GM12878 (cell line): ENCODE measurements around the gene PSMB7. TPM values are rescaled to one million over a fixed set of nuclear protein-coding genes. Genes with fewer than 3 reads are reported as not detected.

Experiments used
- ATAC-seq: fragments of 200-7000 bp; cut with Tn5 transposase; 3 replicates; pipeline ENCODE4 v1.9.1; 2020; ENCODE audit warnings: mild to moderate bottlenecking, moderate library complexity
- BruUV-seq: library from RNA; stranded (reverse); fragments of 400-500 nt; replicated peaks from 2 replicates; lab custom pipeline; 2021; lab: Mats Ljungman, UMichigan
- CTCF ChIA-PET: fragments of 300-600 bp; sonication (Branson Sonifier 250); formaldehyde crosslinking; extraction: SDS; loops from one replicate; lab custom pipeline; 2021; ENCODE audit warnings: inconsistent platforms; lab: Yijun Ruan, JAX
- POLR2A ChIA-PET: fragments of 350-600 bp; formaldehyde crosslinking; extraction: SDS; loops from one replicate; lab custom pipeline; 2021; ENCODE audit warnings: inconsistent platforms; lab: Charles Lee
- RAD21 ChIA-PET: fragments of 300-600 bp; sonication (Branson Sonifier 250); formaldehyde crosslinking; loops from one replicate; lab custom pipeline; 2023; ENCODE audit warnings: antibody characterized with exemption; ENCODE audit not compliant: unreplicated experiment; lab: Charles Lee
- SMC1A ChIA-PET: fragments of 300-600 bp; sonication (Branson Sonifier 250); formaldehyde crosslinking; loops from one replicate; lab custom pipeline; 2023; ENCODE audit not compliant: unreplicated experiment, uncharacterized antibody; lab: Charles Lee
- DNase-seq: peaks from one replicate; pipeline ENCODE4 v3.0.0-alpha.2; 2011; ENCODE audit warnings: low read depth, low spot score
- FAIRE-seq: peaks from 3 replicates; lab custom pipeline; 2011; peaks lifted over from hg19 to GRCh38; lab: Jason Lieb, UNC
- H2AFZ ChIP-seq: 2 replicates; pipeline ENCODE4 v1.6.0; 2011; ENCODE audit warnings: low read depth, low read length, control low read depth; ENCODE audit not compliant: control insufficient read depth
- H3K27ac ChIP-seq: 2 replicates; pipeline ENCODE4 v1.5.1; 2011; ENCODE audit warnings: control low read depth; ENCODE audit not compliant: control insufficient read depth, insufficient read depth
- H3K27me3 ChIP-seq, 2 experiments: replicated peaks in 1 of 2; 2 replicates each; pipeline versions ENCODE4 v1.6.0 to v1.6.1; 2011; ENCODE audit warnings: low read length in 1 of 2; ENCODE audit not compliant: control insufficient read depth in 2 of 2, insufficient read depth in 2 of 2
- H3K36me3 ChIP-seq, 2 experiments: 2 replicates each; pipeline ENCODE4 v1.5.1; 2011; ENCODE audit warnings: low read length in 1 of 2; ENCODE audit not compliant: control insufficient read depth in 2 of 2, insufficient read depth in 2 of 2
- H3K4me1 ChIP-seq: 2 replicates; pipeline ENCODE4 v1.6.1; 2011; ENCODE audit warnings: mild to moderate bottlenecking, low read length, moderate library complexity, mixed read lengths; ENCODE audit not compliant: control insufficient read depth, insufficient read depth
- H3K4me2 ChIP-seq: 2 replicates; pipeline ENCODE4 v1.6.0; 2011; ENCODE audit warnings: control low read depth; ENCODE audit not compliant: control insufficient read depth, insufficient read depth
- H3K4me3 ChIP-seq: fragments of 200-600 bp; sonication (generic); 2 replicates; pipeline ENCODE4 v1.5.1; 2016
- H3K79me2 ChIP-seq: 2 replicates; pipeline ENCODE4 v1.6.0; 2011; ENCODE audit warnings: low read length; ENCODE audit not compliant: control insufficient read depth, insufficient read depth
- H3K9ac ChIP-seq: 2 replicates; pipeline ENCODE4 v1.8.0; 2011; ENCODE audit warnings: low read length, control low read depth, mixed read lengths; ENCODE audit not compliant: control insufficient read depth, insufficient read depth
- H3K9me3 ChIP-seq: replicated peaks from 3 replicates; pipeline ENCODE4 v1.5.1; 2011; ENCODE audit warnings: mild to moderate bottlenecking, low read length; ENCODE audit not compliant: control insufficient read depth, insufficient read depth
- H4K20me1 ChIP-seq: 2 replicates; pipeline ENCODE4 v1.6.0; 2011; ENCODE audit not compliant: control insufficient read depth, insufficient read depth
- IRF4 ChIP-seq: IDR thresholded peaks from 2 replicates; pipeline ENCODE4 v1.6.1; 2011; ENCODE audit warnings: low read depth, low read length
- NFXL1 ChIP-seq: fragments of 450-650 bp; IDR thresholded peaks from 2 replicates; pipeline ENCODE4 v1.6.1; 2017; ENCODE audit warnings: antibody characterized with exemption, mild to moderate bottlenecking, borderline replicate concordance
- POLR2AphosphoS5 ChIP-seq: IDR thresholded peaks from 2 replicates; pipeline ENCODE4 v1.6.1; 2011; ENCODE audit warnings: mild to moderate bottlenecking, low read length, inconsistent platforms
- RAD51 ChIP-seq: fragments of 450-650 bp; IDR thresholded peaks from 2 replicates; pipeline ENCODE4 v1.6.1; 2016; ENCODE audit warnings: moderate library complexity, mild to moderate bottlenecking, inconsistent platforms
- RB1 ChIP-seq: fragments of 450-650 bp; formaldehyde crosslinking; IDR thresholded peaks from 2 replicates; pipeline ENCODE4 v1.6.1; 2017; ENCODE audit warnings: mild to moderate bottlenecking, borderline replicate concordance
- SIX5 ChIP-seq: IDR thresholded peaks from 2 replicates; pipeline ENCODE4 v1.6.1; 2011; ENCODE audit warnings: mild to moderate bottlenecking, low read depth, low read length, moderate library complexity; ENCODE audit not compliant: severe bottlenecking
- SRF ChIP-seq, 2 experiments: IDR thresholded peaks; 2 replicates each; pipeline ENCODE4 v1.6.1; 2011; ENCODE audit warnings: low read depth in 2 of 2, low read length in 2 of 2, mild to moderate bottlenecking in 1 of 2, moderate library complexity in 1 of 2
- TBL1XR1 ChIP-seq: IDR thresholded peaks from 2 replicates; pipeline ENCODE4 v1.6.1; 2012; ENCODE audit warnings: low read depth, low read length, improper control_type of control experiment
- WGBS: methylation state at CpG from one replicate; pipeline ENCODE4 v1.1.6; 2016; ENCODE audit warnings: low lambda C conversion rate; ENCODE audit not compliant: insufficient replicate concordance, insufficient coverage; ENCODE audit errors: missing lambda C conversion rate; 5-methylcytosine and 5-hydroxymethylcytosine counted together
- in situ Hi-C: fragments of 300-500 bp; cut with MboI; formaldehyde crosslinking; loops from 9 replicates; pipeline ENCODE4 v1.14.3; 2018; ENCODE audit warnings: mixed read lengths
- intact Hi-C: fragments of 100-400 bp; cut with micrococcal nuclease; formaldehyde crosslinking; loops from one replicate; pipeline ENCODE4 v1.14.2; 2022; ENCODE audit not compliant: unreplicated experiment
- polyA plus RNA-seq, 11 experiments: library from polyadenylated mRNA; depleted of rRNA in 4 of 11; unstranded in 6 of 11; stranded (reverse) in 5 of 11; fragments of >200 nt; fragmentation: Nextera tagmentation in 4 of 11; fragmentation: Illumina TruSeq in 1 of 11; extraction: Ambion mirVana in 4 of 11; extraction: Trizol in 1 of 11; gene quantifications; 1 replicate in 1 of 11; 2 replicates in 10 of 11; pipeline versions ENCODE4 v1.2.1 to v1.2.3, GENCODE V29; 2011 to 2016; ENCODE audit warnings: inconsistent platforms in 2 of 11, missing spikeins in 2 of 11, low read depth in 1 of 11
- total RNA-seq, 4 experiments: library from RNA; depleted of rRNA in 3 of 4; stranded (reverse); fragments of >200 nt in 3 of 4; fragmentation: Illumina TruSeq in 1 of 4; extraction: Trizol in 1 of 4; gene quantifications; 2 replicates each; pipeline versions ENCODE4 v1.2.1 to v1.2.3, GENCODE V29; 2013 to 2021
- TF ChIP-seq, protein P1 (sequence below): fragments of 450-650 bp; IDR thresholded peaks from 2 replicates; pipeline ENCODE4 v1.6.1; 2017; ENCODE audit warnings: mild to moderate bottlenecking, moderate library complexity

Gene PSMB7
- total and polyA plus RNA-seq, 10 of the 15 experiments (the other 5 are each of a cell fraction or from before 2014, with no cell fraction given), result 174 to 564 (median 268) TPM

- SMC1A ChIA-PET, result no interaction called here
- CTCF ChIA-PET, result interaction anchor here (1.0 to 2.1 kb wide), 4 partner anchors 25 to 234 kb away, joined by 3 to 13 read pairs (median 5); no protein-coding TSS in a partner anchor
- peaks cover 3% of the 10 kb centered on the region for H3K79me2 ChIP-seq
- POLR2A ChIA-PET, result no interaction called here
- DNase-seq (no peak), ATAC-seq (no peak), FAIRE-seq (no peak)
- no peaks in the 10 kb centered on the region for H3K27me3 ChIP-seq
- BruUV-seq, result no TSS peak
- 0 out of 2 replicates have a peak, but pooled peaks cover 14% of the 10 kb centered on the region for H4K20me1 ChIP-seq
- in situ Hi-C loops (no loop called here), intact Hi-C loops (no loop called here)
- H3K9me3 ChIP-seq, result no peaks in the 10 kb centered on the region
- H3K36me3 ChIP-seq, result peaks cover 7% of the 10 kb centered on the region in 2 experiments; a peak in 3 of 4 replicates
- no peak overlapping the region for H3K9ac ChIP-seq
- no peaks in the 10 kb centered on the region for H3K4me1 ChIP-seq
- WGBS, result 92% methylated on average over 8 of the region's 8 CpGs
- H3K4me2 ChIP-seq, result no peak overlapping the region
- no peak overlapping the region for H3K4me3 ChIP-seq
- RAD21 ChIA-PET, result interaction anchor here (1.0 kb wide), 1 partner anchor 15 kb away, joined by 3 read pairs; no protein-coding TSS in a partner anchor
- no peak for TF ChIP-seq IRF4
- no peak for TF ChIP-seq RB1
- TF ChIP-seq POLR2AphosphoS5, result no peak
- TF ChIP-seq SIX5, result no peak
- TF ChIP-seq RAD51, result no peak
- no peak for TF ChIP-seq TBL1XR1
- no peak for TF ChIP-seq SRF (IDR thresholded peaks at IDR 0.05; ENCODE audit: low read depth in 2 of 2, low read length in 2 of 2)
- TF ChIP-seq, protein P1, sequence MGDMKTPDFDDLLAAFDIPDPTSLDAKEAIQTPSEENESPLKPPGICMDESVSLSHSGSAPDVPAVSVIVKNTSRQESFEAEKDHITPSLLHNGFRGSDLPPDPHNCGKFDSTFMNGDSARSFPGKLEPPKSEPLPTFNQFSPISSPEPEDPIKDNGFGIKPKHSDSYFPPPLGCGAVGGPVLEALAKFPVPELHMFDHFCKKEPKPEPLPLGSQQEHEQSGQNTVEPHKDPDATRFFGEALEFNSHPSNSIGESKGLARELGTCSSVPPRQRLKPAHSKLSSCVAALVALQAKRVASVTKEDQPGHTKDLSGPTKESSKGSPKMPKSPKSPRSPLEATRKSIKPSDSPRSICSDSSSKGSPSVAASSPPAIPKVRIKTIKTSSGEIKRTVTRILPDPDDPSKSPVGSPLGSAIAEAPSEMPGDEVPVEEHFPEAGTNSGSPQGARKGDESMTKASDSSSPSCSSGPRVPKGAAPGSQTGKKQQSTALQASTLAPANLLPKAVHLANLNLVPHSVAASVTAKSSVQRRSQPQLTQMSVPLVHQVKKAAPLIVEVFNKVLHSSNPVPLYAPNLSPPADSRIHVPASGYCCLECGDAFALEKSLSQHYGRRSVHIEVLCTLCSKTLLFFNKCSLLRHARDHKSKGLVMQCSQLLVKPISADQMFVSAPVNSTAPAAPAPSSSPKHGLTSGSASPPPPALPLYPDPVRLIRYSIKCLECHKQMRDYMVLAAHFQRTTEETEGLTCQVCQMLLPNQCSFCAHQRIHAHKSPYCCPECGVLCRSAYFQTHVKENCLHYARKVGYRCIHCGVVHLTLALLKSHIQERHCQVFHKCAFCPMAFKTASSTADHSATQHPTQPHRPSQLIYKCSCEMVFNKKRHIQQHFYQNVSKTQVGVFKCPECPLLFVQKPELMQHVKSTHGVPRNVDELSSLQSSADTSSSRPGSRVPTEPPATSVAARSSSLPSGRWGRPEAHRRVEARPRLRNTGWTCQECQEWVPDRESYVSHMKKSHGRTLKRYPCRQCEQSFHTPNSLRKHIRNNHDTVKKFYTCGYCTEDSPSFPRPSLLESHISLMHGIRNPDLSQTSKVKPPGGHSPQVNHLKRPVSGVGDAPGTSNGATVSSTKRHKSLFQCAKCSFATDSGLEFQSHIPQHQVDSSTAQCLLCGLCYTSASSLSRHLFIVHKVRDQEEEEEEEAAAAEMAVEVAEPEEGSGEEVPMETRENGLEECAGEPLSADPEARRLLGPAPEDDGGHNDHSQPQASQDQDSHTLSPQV, result no peak
- TF ChIP-seq NFXL1, result no peak
- H3K27ac ChIP-seq, result no peak overlapping the region
- no peak overlapping the region for H2AFZ ChIP-seq
These were observed 54.1 kb downstream of the PSMB7 start for GRCh38 chr9:124361128-124361527.
